GM13977 (cell line): Measurements from ENCODE around the gene SEC14L1.

Source experiments
- DNase-seq: peaks from one replicate; pipeline ENCODE4 v3.0.0; 2012; ENCODE audit warnings: low spot score
- in situ Hi-C: fragments of 300-500 bp; cut with MboI; formaldehyde crosslinking; loops from one replicate; pipeline ENCODE4 v1.12.0; 2022; ENCODE audit warnings: low sequenced_read_pairs, low pct_unique_long_range_greater_than_20kb, mixed read lengths, inconsistent platforms; ENCODE audit not compliant: unreplicated experiment
- TF ChIP-seq, protein P1 (sequence below): IDR thresholded peaks from 2 replicates; pipeline ENCODE4 v1.5.1; 2012; ENCODE audit warnings: mild to moderate bottlenecking, control low read depth; ENCODE audit not compliant: insufficient read depth; ENCODE audit errors: extremely low read depth, missing control alignments

Gene SEC14L1

DNA sequence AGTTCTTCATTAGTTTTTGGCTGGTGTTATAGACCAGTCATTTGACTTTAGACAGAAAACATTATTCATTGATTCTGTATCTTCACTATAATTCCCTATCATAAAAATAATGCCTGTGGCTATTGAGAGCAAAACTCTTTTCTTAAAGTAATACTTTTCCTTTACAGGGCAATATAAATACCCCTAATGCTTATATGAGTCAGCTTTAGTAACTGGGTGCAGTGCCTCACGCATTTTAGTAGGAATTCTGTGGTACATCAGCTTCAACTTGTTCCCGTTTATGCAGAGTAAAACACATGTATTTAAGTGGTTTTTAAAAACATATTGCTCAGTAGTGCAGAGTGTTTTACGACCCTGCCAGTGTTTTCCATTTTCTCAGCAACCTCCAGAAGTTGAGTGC is 68.1 kb downstream of the SEC14L1 start:
- in situ Hi-C loops: no loop called here
- TF ChIP-seq, protein P1, sequence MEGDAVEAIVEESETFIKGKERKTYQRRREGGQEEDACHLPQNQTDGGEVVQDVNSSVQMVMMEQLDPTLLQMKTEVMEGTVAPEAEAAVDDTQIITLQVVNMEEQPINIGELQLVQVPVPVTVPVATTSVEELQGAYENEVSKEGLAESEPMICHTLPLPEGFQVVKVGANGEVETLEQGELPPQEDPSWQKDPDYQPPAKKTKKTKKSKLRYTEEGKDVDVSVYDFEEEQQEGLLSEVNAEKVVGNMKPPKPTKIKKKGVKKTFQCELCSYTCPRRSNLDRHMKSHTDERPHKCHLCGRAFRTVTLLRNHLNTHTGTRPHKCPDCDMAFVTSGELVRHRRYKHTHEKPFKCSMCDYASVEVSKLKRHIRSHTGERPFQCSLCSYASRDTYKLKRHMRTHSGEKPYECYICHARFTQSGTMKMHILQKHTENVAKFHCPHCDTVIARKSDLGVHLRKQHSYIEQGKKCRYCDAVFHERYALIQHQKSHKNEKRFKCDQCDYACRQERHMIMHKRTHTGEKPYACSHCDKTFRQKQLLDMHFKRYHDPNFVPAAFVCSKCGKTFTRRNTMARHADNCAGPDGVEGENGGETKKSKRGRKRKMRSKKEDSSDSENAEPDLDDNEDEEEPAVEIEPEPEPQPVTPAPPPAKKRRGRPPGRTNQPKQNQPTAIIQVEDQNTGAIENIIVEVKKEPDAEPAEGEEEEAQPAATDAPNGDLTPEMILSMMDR: no peak

DNA sequence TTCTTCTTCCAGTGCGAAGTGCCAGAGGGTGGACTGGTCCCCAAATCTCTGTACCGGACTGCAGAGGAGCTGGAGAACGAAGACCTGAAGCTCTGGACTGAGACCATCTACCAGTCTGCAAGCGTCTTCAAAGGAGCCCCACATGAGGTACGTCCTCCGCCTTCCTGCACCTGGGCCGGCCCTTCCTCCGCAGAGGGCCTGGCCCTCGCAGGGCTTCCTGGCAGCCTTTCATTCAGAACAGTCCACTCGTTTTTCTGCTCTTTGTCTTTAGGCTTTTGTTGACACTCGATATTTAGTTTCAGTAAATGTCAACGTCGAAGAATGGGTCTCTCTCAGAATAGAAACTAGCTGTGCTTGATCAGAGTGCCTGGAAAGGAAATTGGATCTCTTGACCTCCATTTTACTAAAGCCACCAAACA is 68.6 kb downstream of the SEC14L1 start:
- DNase-seq: no peak
- TF ChIP-seq, protein P1: no peak
- in situ Hi-C loops: no loop called here

More for the DNA sequence above, 68.1 kb downstream of the SEC14L1 start:
- DNase-seq: no peak

DNA sequence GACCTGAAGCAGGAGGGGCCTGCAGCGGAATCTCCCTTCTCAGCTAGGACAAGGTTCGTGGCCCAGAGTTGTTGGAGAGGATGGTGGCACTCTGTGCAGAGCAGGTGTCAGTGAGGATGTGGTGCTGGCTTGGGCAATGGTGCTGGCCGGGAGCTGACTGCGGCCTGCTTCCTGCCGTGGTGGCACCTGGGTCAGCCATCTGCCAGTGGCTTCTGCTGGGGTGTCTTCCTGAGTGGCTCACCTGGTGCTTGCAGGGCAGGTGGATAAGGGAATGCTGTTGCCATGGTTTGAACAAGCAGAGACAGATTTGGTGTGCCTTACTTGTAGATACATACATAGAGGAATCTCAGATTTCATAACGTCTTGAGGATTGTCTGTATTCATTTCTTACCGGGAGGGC is 69.6 kb downstream of the SEC14L1 start:
- in situ Hi-C loops: no loop called here

DNA sequence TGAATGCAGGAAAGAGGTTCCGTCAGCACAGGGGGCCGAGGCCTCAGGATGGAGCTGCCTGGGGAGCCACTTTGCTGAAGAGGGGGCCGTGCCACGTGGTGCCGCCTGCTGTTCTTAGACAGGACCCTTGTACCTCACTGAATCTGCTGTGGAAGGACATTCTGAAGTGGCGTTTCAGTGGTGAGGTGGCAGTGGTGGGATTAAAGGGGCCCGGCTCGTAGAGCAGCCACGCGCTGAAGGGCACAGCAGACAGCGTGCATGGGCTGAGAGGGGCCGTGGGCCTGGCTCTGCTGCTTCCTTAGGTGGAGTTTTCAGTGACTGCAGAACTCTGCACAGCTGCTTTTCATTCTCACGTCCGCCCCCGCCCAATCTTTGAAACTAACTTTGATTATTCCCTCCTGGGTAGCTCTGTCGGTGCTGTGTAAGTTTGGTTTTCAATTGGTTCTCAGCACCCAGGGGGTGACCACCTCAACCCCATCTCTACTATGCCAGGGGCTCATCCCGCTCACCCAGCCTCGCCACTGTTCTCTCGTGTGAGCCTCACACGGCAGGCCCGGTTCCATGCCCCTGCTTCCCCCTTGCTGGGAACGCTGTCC is 70.3 kb downstream of the SEC14L1 start:
- in situ Hi-C loops: no loop called here
- TF ChIP-seq, protein P1: no peak
- no peak for DNase-seq

More for the DNA sequence above, 69.6 kb downstream of the SEC14L1 start:
- no peak for DNase-seq
- TF ChIP-seq, protein P1: no peak

DNA sequence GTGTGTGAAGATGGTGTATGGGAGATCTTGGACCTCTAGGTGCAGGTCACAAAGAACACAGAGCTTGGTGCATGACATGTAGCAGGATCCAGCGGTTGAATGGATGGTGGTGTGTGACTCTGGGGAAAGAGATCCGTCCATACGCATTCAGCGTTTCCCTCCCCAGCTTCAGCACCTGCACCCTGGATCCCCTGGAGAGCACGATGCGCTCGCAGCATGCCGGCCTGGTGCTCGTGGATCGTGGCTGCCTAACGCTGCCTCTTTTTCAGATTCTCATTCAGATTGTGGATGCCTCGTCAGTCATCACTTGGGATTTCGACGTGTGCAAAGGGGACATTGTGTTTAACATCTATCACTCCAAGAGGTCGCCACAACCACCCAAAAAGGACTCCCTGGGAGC is 70.9 kb downstream of the SEC14L1 start:
- TF ChIP-seq, protein P1: no peak
- in situ Hi-C loops: no loop called here
- DNase-seq: no peak

DNA sequence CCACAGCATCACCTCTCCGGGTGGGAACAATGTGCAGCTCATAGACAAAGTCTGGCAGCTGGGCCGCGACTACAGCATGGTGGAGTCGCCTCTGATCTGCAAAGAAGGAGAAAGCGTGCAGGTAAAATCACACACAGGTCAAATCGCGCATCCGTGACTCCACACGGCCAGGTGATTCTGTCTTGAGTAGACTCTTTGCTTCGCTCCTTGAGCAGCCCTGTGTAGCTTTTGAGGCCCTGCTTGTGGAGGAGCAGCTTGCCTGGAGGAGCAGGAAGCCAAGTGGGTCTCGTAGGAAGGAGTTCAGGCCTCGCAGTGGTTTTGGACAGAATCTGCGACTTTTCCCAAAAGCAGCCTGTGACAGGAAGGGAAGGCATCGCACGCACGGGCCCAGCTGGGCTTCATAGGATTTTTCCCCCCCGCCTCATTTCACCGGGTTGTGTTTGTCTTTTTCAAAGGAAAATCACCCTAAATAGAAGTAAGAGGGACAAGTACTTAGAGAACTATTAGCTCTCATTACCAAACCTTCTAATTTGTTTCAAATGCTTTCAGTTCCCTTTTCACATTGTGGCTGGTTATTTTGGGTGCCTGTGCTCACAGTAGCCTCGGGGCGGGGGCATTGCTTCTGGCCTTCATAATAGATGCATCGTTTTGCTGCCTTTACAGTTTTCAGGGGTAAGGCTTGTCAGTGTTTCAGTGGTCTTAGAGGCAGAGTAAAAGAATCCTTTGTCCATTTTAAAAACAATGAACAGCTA is 71.5 kb downstream of the SEC14L1 start:
- TF ChIP-seq, protein P1: no peak
- in situ Hi-C loops: no loop called here
- peak; percentile 93 for DNase-seq
